GM19468 (cell line): ENCODE measurements around the gene CDH13.

Experiments used
- ATAC-seq: cut with Tn5 transposase; IDR thresholded peaks from one replicate; pipeline ENCODE4 v1.9.1; 2021; ENCODE audit warnings: mild to moderate bottlenecking, moderate library complexity, moderate number of reproducible peaks; ENCODE audit not compliant: unreplicated experiment; ENCODE audit errors: extremely low read depth

Gene CDH13

DNA sequence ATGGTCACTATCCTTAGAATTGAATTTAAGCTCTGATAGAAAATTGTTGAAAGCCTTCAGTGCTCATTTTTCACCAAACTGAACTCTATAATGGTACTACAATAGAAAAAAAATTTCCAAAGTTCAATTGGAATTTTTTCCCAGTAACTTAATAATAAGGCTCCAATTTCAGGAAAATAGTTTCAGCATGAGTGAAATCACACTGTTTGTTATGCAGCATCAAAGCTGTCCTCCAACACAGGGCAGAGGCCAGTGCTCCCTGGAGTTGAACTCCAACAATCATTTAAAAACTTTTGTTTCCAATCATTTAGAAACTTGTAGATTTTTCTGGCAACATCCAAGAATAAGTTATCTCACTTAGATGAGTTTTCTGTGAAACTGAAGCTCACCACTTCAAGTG is 1077.9 kb downstream of the CDH13 start:
- no peak for ATAC-seq

DNA sequence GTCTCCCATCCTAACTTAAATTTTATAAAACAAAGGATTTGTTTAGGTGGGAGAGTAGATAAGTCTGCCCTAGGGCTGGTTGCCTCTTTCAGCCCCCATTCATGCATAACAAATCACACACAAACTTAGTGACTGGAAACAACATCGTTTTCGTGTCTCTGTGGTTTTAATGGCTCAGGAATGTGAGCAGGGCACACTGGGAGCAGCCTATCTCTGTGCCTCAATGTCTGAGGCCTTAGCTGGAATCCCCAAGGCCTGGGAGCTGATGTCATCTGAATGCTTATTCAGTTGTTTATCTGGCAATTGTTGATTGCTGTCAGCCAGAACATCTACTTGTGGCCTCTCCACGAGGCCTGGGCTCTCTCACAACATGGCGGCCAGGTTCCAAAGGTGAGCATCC is 1079.1 kb downstream of the CDH13 start:
- ATAC-seq: no peak

DNA sequence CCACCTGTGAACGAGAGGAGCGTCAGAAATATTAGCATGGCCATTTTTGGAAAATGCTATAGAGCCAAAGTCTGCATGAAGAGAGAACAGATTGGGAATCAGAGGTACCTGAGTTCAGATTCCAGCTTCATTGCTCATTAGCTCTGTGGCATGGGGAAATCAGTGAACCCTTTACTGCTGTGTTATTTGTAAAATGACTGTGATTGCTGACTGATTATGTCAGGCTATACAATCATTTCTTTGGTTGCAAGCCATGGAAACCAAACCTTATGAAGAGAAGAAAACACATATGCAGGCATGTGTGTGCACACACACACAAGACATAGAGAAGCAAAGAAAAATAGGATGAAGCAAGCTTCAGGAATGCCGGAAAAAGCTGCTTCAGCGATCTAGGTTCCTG is 1079.6 kb downstream of the CDH13 start:
- ATAC-seq: no peak

- no peak for ATAC-seq
Observed at GRCh38 chr16:83711069-83711468, 1084.3 kb downstream of the CDH13 start.

DNA sequence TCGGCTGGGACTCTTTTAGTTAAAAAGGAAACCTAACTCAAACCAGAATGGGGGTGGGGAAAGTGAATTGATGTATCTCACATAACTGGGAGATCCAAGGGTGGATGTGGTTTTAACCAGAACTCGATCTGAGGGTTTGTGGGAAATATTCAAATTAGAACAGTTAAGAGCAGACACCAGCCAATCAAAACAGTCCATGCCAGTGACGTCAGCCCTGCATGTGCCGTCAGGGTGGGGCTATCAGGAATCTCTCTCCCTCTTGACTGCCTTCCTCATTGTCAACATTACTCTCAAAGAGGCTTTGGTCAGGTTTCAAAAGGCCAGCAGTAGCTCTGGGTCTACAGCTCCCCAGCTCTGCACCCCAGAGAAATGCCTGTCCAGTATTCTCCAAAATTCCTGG is 1086.8 kb downstream of the CDH13 start:
- ATAC-seq: no peak

- ATAC-seq: no peak
Observed at GRCh38 chr16:83714286-83714685, 1087.5 kb downstream of the CDH13 start.

GRCh38 chr16:83715217-83715920 is 1088.6 kb downstream of the CDH13 start:
- ATAC-seq: no peak

GRCh38 chr16:83717308-83717707 is 1090.5 kb downstream of the CDH13 start:
- no peak for ATAC-seq

- no peak for ATAC-seq
Observed at GRCh38 chr16:83717814-83718213, 1091.0 kb downstream of the CDH13 start.

DNA sequence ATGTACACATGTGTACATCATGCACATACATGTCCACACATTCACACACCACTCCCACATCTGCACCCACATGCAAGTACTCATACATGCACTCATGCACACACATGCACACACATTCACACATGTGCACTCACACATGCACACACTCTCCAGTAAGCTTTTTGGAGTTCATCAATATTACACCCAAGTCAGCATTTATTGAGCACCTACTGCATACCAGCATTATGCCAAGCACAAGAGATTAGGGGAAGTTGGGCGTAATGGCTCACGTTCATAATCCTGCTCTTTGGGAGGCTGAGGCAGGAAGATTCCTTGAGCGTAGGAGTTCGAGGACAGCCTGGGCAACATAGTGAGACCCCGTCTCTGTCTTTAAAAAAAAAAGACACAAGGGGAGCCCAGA is 1093.4 kb downstream of the CDH13 start:
- no peak for ATAC-seq

DNA sequence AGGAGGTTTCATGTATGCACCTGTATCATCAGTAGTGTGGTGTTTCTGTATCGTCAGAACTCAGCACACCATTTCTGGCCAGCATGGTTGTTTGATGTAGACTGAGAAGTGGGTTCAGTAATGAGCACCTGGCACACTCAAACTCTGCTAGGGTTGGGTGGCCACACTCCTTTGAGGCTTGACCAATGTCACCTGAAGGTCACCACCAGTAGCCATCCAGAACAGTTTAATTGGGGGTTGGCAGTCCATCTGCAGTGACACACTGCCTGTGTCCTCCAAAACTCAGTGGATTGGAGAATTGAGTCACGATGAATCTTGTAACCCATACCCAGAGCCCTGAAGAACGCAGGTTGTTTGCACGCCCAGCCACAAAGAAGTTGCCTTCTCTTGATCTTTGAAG is 1094.2 kb downstream of the CDH13 start:
- no peak for ATAC-seq

GRCh38 chr16:83721676-83722075 is 1094.9 kb downstream of the CDH13 start:
- no peak for ATAC-seq

GRCh38 chr16:83722456-83723183 is 1095.9 kb downstream of the CDH13 start:
- ATAC-seq: no peak

DNA sequence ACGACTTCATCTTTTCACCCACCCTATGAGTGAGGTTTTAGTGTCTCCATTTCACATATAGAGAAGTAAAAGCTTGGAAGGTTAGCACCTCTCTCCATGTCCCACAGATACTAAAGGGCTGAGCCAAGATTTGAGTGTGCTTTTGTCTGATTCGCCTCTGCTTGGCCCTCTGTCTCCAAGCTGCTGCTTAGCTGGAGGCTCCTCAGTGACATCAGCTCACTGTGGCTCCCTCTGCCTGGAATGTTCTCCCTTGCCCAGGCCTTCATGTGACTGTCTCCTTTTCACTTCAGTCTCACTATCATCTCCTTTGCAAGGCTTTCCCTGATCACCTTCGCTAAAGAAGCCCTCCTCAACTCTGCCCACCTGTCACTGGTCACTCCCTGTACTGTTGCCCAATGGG is 1096.5 kb downstream of the CDH13 start:
- ATAC-seq: no peak

- no peak for ATAC-seq
Observed at GRCh38 chr16:83723901-83724300, 1097.1 kb downstream of the CDH13 start.

GRCh38 chr16:83724585-83724984 is 1097.8 kb downstream of the CDH13 start:
- no peak for ATAC-seq

DNA sequence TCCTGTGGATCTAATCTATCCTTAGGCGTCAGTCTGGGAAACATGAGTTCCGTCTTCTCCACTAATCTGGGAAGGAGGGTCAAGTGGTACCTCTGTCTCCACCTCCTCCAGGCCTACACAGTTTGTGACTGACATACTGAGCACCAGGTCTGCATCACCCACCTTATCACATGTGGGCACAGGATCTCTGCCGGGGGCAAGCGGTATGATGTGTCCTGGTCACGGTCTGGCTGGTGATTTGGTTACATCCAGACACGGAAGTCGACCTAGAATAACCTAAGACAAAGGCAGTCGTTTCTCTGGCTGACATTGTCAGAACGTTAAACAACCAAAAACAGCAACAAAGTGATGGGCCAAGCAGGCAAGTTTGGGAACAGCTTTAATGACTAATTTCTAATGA is 1098.5 kb downstream of the CDH13 start:
- ATAC-seq: no peak

GRCh38 chr16:83727018-83727417 is 1100.2 kb downstream of the CDH13 start:
- no peak for ATAC-seq

DNA sequence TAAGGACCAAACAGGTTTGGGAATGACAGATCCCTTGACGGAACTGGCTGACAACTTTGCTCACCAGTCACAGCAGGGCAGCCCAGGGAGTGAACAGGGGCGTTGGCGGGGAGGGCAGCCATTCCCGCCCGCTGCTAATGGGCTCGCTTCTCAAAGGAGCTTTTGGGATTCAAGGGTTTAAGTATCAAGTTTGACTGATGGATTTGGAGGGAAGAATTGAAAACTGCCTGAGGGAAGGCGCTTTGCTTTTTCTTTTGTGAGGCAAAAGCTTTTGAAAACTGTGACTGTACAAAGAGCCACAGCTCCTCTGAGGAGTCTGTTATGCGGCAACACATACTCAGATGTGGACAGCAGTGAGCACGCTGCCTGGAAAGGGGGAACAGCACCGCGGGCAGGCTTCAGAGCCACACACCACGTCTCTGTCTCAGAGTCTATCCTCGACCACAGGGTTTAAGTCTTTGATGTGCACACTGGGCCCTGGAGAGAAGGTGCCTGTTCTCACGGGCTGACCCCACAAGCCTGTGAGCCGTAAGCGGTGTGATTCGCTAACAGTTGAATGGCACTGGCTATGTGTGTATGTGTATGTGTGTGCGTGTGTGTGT is 1101.1 kb downstream of the CDH13 start:
- ATAC-seq: no peak

- no peak for ATAC-seq
Observed at GRCh38 chr16:83728492-83728891, 1101.7 kb downstream of the CDH13 start.

GRCh38 chr16:83730812-83731211 is 1104.0 kb downstream of the CDH13 start:
- ATAC-seq: no peak

GRCh38 chr16:83732536-83732935 is 1105.8 kb downstream of the CDH13 start:
- no peak for ATAC-seq
